Keratinocyte (primary cell): ENCODE data around the gene SPATA16. TPM values are rescaled to one million over a fixed set of nuclear protein-coding genes. Genes with fewer than 3 reads are reported as not detected.
A peak's percentile ranks its signal among the peaks of the same experiment; 100 is the strongest.

Experiments used
- DNase-seq: peaks from one replicate; pipeline ENCODE4 v3.0.0-alpha.2; 2011; ENCODE audit warnings: low read depth, missing footprints, low spot score
- FAIRE-seq: peaks from 2 replicates; lab custom pipeline; 2011; peaks lifted over from hg19 to GRCh38; lab: Jason Lieb, UNC
- H2AFZ ChIP-seq: 2 replicates; pipeline ENCODE4 v1.6.0; 2012; ENCODE audit warnings: low read length, control low read depth, inconsistent platforms; ENCODE audit not compliant: control insufficient read depth
- H3K27ac ChIP-seq: 2 replicates; pipeline ENCODE4 v1.5.1; 2011; ENCODE audit warnings: low read length; ENCODE audit not compliant: control insufficient read depth, insufficient read depth
- H3K27me3 ChIP-seq: 3 replicates; pipeline ENCODE4 v1.6.0; 2011; ENCODE audit warnings: low read length; ENCODE audit not compliant: control insufficient read depth, insufficient read depth; ENCODE audit errors: extremely low read depth
- H3K36me3 ChIP-seq, 2 experiments: 2 replicates in 1 of 2; 3 replicates in 1 of 2; pipeline ENCODE4 v1.5.1; 2011; ENCODE audit warnings: low read length in 2 of 2, mild to moderate bottlenecking in 1 of 2; ENCODE audit not compliant: control insufficient read depth in 2 of 2, insufficient read depth in 2 of 2; ENCODE audit errors: extremely low read depth in 1 of 2
- H3K4me1 ChIP-seq: 3 replicates; pipeline ENCODE4 v1.5.1; 2011; ENCODE audit warnings: low read length; ENCODE audit not compliant: control insufficient read depth, insufficient read depth; ENCODE audit errors: extremely low read depth
- H3K4me2 ChIP-seq: 3 replicates; pipeline ENCODE4 v1.6.0; 2011; ENCODE audit warnings: low read depth, low read length; ENCODE audit not compliant: control insufficient read depth, insufficient read depth; ENCODE audit errors: extremely low read depth
- H3K4me3 ChIP-seq, 3 experiments: fragments of 200-600 bp in 1 of 3; sonication (generic) in 1 of 3; 2 replicates in 2 of 3; 3 replicates in 1 of 3; pipeline ENCODE4 v1.5.1; 2011 to 2016; ENCODE audit warnings: low read length in 3 of 3, mild to moderate bottlenecking in 3 of 3, control low read depth in 2 of 3, inconsistent platforms in 1 of 3, low read depth in 1 of 3, mixed read lengths in 1 of 3, mixed run types in 1 of 3, moderate library complexity in 1 of 3; ENCODE audit not compliant: control insufficient read depth in 2 of 3, insufficient read depth in 2 of 3; ENCODE audit errors: extremely low read depth in 1 of 3
- H3K79me2 ChIP-seq: 2 replicates; pipeline ENCODE4 v1.6.0; 2012; ENCODE audit warnings: low read length; ENCODE audit not compliant: control insufficient read depth, insufficient read depth
- H3K9ac ChIP-seq: 3 replicates; pipeline ENCODE4 v1.6.0; 2011; ENCODE audit warnings: low read length; ENCODE audit not compliant: control insufficient read depth, insufficient read depth; ENCODE audit errors: extremely low read depth
- H3K9me1 ChIP-seq: 3 replicates; pipeline ENCODE4 v1.6.0; 2011; ENCODE audit warnings: low read length; ENCODE audit not compliant: control insufficient read depth, insufficient read depth; ENCODE audit errors: extremely low read depth
- H3K9me3 ChIP-seq: 2 replicates; pipeline ENCODE4 v1.5.1; 2012; ENCODE audit warnings: low read depth, low read length; ENCODE audit not compliant: control insufficient read depth
- H4K20me1 ChIP-seq: 3 replicates; pipeline ENCODE4 v1.6.0; 2011; ENCODE audit warnings: low read length; ENCODE audit not compliant: control insufficient read depth, insufficient read depth; ENCODE audit errors: extremely low read depth
- CTCF ChIP-seq, 3 experiments: IDR thresholded peaks in 1 of 3; conservative IDR thresholded peaks in 1 of 3; optimal IDR thresholded peaks in 1 of 3; 2 replicates in 2 of 3; 3 replicates in 1 of 3; pipeline versions ENCODE3 to v1.5.1; 2011; ENCODE audit warnings: low read length in 3 of 3, mild to moderate bottlenecking in 3 of 3, moderate library complexity in 2 of 3, control low read depth in 1 of 3, inconsistent platforms in 1 of 3; ENCODE audit not compliant: insufficient read depth in 2 of 3; ENCODE audit errors: extremely low read depth in 1 of 3
- EZH2 ChIP-seq: IDR thresholded peaks from one replicate; pipeline ENCODE4 v1.6.1; 2012; ENCODE audit warnings: inconsistent platforms, mild to moderate bottlenecking, low read length, moderate library complexity
- dilution Hi-C: fragments of 300-500 bp; cut with MboI; formaldehyde crosslinking; loops from one replicate; pipeline ENCODE4 v1.7.0; 2020; ENCODE audit warnings: low sequenced_read_pairs; ENCODE audit not compliant: extremely low pct_ligation_motif_present
- polyA plus RNA-seq, 5 experiments: library from polyadenylated mRNA; depleted of rRNA in 3 of 5; stranded (reverse) in 3 of 5; stranded (forward) in 1 of 5; unstranded in 1 of 5; fragments of >200 nt; gene quantifications; 1 replicate in 1 of 5; 2 replicates in 3 of 5; 3 replicates in 1 of 5; pipeline versions ENCODE4 v1.2.1 to v1.2.3, GENCODE V29; 2011 to 2012; ENCODE audit warnings: missing spikeins in 2 of 5, low read depth in 1 of 5, low replicate concordance in 1 of 5

Gene SPATA16
- polyA plus RNA-seq, 1 donor (not counting 4 experiments of a cell fraction or from before 2014, with no cell fraction given), result not detected

DNA sequence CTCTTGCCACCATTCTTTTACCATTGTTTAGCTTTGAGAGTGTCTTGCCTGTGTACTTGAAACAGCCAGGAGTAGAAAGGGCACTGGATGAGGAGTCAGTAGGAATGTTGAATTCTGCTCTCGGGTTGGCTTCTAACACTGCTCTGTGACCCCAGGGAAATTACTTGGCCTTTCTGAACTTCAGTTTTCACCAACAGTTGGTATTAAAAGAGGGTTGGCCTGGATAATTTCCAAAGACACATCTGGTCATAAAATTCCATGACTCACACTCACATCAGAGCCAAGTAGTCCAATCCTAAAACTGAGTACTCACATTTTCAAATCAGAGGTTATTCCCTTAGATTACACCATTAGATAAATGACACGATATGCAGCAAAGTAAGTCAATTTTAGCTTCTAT is 248.9 kb downstream of the SPATA16 start:
- H3K4me3 ChIP-seq, result no peak overlapping the region
- no peaks in the 10 kb centered on the region for H3K9me3 ChIP-seq
- H3K27ac ChIP-seq, result no peak overlapping the region
- H3K4me2 ChIP-seq, result no peak overlapping the region
- H3K9me1 ChIP-seq, result no peaks in the 10 kb centered on the region
- peak; percentile 43 for FAIRE-seq
- H3K4me1 ChIP-seq, result no peaks in the 10 kb centered on the region
- dilution Hi-C loops, result no loop called here
- H3K79me2 ChIP-seq, result no peaks in the 10 kb centered on the region
- no peak for DNase-seq
- TF ChIP-seq EZH2 (no peak), CTCF (optimal IDR thresholded peaks at IDR 0.05 in 1 of 3, IDR thresholded peaks at IDR 0.05 in 1 of 3, conservative IDR thresholded peaks at IDR 0.05 in 1 of 3; ENCODE audit: extremely low read depth in 1 of 3, insufficient read depth in 2 of 3, low read length in 3 of 3) (no peak)
- H3K27me3 ChIP-seq, result no peaks in the 10 kb centered on the region
- no peak overlapping the region for H3K9ac ChIP-seq
- H3K36me3 ChIP-seq, result no peaks in the 10 kb centered on the region
- H2AFZ ChIP-seq, result no peak overlapping the region
- H4K20me1 ChIP-seq, result no peaks in the 10 kb centered on the region

- no peak overlapping the region for H3K27ac ChIP-seq
- no peaks in the 10 kb centered on the region for H3K27me3 ChIP-seq
- H3K79me2 ChIP-seq, result no peaks in the 10 kb centered on the region
- H3K9me1 ChIP-seq, result no peaks in the 10 kb centered on the region
- H3K4me2 ChIP-seq, result no peak overlapping the region
- no peak overlapping the region for H3K9ac ChIP-seq
- H3K9me3 ChIP-seq, result no peaks in the 10 kb centered on the region
- DNase-seq (no peak), FAIRE-seq (no peak)
- H3K36me3 ChIP-seq, result no peaks in the 10 kb centered on the region
- dilution Hi-C loops, result no loop called here
- H2AFZ ChIP-seq, result no peak overlapping the region
- TF ChIP-seq EZH2, result no peak
- TF ChIP-seq CTCF (optimal IDR thresholded peaks at IDR 0.05 in 1 of 3, IDR thresholded peaks at IDR 0.05 in 1 of 3, conservative IDR thresholded peaks at IDR 0.05 in 1 of 3; ENCODE audit: extremely low read depth in 1 of 3, insufficient read depth in 2 of 3, low read length in 3 of 3), result no peak
- H3K4me1 ChIP-seq, result no peaks in the 10 kb centered on the region
- H3K4me3 ChIP-seq, result no peak overlapping the region
- no peaks in the 10 kb centered on the region for H4K20me1 ChIP-seq
These were observed 255.3 kb downstream of the SPATA16 start for GRCh38 chr3:172885704-172886103.
